Smooth muscle cell (in vitro differentiated cells): ENCODE data around the gene TUBGCP6. TPM values are rescaled to one million over a fixed set of nuclear protein-coding genes. Genes with fewer than 3 reads are reported as not detected.
A peak's percentile ranks its signal among the peaks of the same experiment; 100 is the strongest.

Experiments
- DNase-seq: peaks from one replicate; lab custom pipeline; 2025; ENCODE audit not compliant: unreplicated experiment; lab: John Stamatoyannopoulos, UW
- H2AFZ ChIP-seq: fragments of 200-600 bp; sonication (generic); 2 replicates; pipeline ENCODE4 v1.6.0; 2016; ENCODE audit warnings: antibody characterized with exemption, low read depth, mild to moderate bottlenecking
- H3F3A ChIP-seq: fragments of 200-600 bp; sonication (generic); 2 replicates; pipeline ENCODE4 v1.6.0; 2017; ENCODE audit warnings: antibody characterized with exemption, low read depth
- H3K27ac ChIP-seq: fragments of 200-600 bp; sonication (generic); 2 replicates; pipeline ENCODE4 v1.5.1; 2016; ENCODE audit warnings: low read depth, mild to moderate bottlenecking
- H3K27me3 ChIP-seq: fragments of 200-600 bp; sonication (generic); 2 replicates; pipeline ENCODE4 v1.6.1; 2016; ENCODE audit warnings: low read depth, mild to moderate bottlenecking
- H3K36me3 ChIP-seq: fragments of 200-600 bp; sonication (generic); 2 replicates; pipeline ENCODE4 v1.5.1; 2016; ENCODE audit warnings: low read depth
- H3K4me1 ChIP-seq: fragments of 200-600 bp; sonication (generic); 2 replicates; pipeline ENCODE4 v1.5.1; 2016; ENCODE audit warnings: low read depth
- H3K4me2 ChIP-seq: fragments of 200-600 bp; sonication (generic); 2 replicates; pipeline ENCODE4 v1.6.0; 2016; ENCODE audit warnings: mild to moderate bottlenecking
- H3K4me3 ChIP-seq: fragments of 200-600 bp; sonication (generic); 2 replicates; pipeline ENCODE4 v1.5.1; 2016; ENCODE audit warnings: mild to moderate bottlenecking
- H3K79me2 ChIP-seq: fragments of 200-600 bp; sonication (generic); 2 replicates; pipeline ENCODE4 v1.6.0; 2016; ENCODE audit warnings: low read depth, mild to moderate bottlenecking
- H3K9ac ChIP-seq: fragments of 200-600 bp; sonication (generic); 2 replicates; pipeline ENCODE4 v1.6.0; 2016; ENCODE audit warnings: low read depth
- H3K9me3 ChIP-seq: fragments of 200-600 bp; sonication (generic); replicated peaks from 2 replicates; pipeline ENCODE4 v1.5.1; 2016; ENCODE audit warnings: low read depth
- H4K20me1 ChIP-seq: fragments of 200-600 bp; sonication (generic); 2 replicates; pipeline ENCODE4 v1.6.0; 2016; ENCODE audit warnings: low read depth
- CTCF ChIP-seq: fragments of 200-600 bp; sonication (generic); IDR thresholded peaks from 2 replicates; pipeline ENCODE4 v1.5.1; 2017; ENCODE audit warnings: borderline replicate concordance, mild to moderate bottlenecking, antibody characterized with exemption; ENCODE audit not compliant: insufficient read depth, poor library complexity, severe bottlenecking
- WGBS: methylation state at CpG from one replicate; pipeline ENCODE4 v1.1.7; 2016; ENCODE audit warnings: low lambda C conversion rate; 5-methylcytosine and 5-hydroxymethylcytosine counted together
- polyA plus RNA-seq: library from polyadenylated mRNA; unstranded; fragments of >200 nt; fragmentation: Nextera tagmentation; extraction: Ambion mirVana; gene quantifications from 2 replicates; pipeline ENCODE4 v1.2.1, GENCODE V29; 2016
- total RNA-seq: library from RNA; depleted of rRNA; stranded (reverse); fragments of >200 nt; gene quantifications from 2 replicates; pipeline ENCODE4 v1.2.3, GENCODE V29; 2014

TUBGCP6 gene
- total and polyA plus RNA-seq, 2 experiments from 2014 or later, result 10.0 to 22.7 TPM

- no peak overlapping the region for H3K27ac ChIP-seq
- no peaks in the 10 kb centered on the region for H3K9me3 ChIP-seq
- TF ChIP-seq CTCF, result no peak
- H3K4me1 ChIP-seq, result peaks cover 13% of the 10 kb centered on the region
- H3F3A ChIP-seq, result no peaks in the 10 kb centered on the region
- WGBS, result 49% methylated on average over 24 of the region's 26 CpGs
- H3K4me2 ChIP-seq, result peak overlapping the region; percentile 90
- H4K20me1 ChIP-seq, result peaks cover 20% of the 10 kb centered on the region
- peak overlapping the region; percentile 66 for H3K9ac ChIP-seq
- H3K4me3 ChIP-seq, result peak overlapping the region; percentile 66
- no peaks in the 10 kb centered on the region for H3K36me3 ChIP-seq
- peaks cover 48% of the 10 kb centered on the region for H3K79me2 ChIP-seq
- no peak overlapping the region for H2AFZ ChIP-seq
- no peak for DNase-seq
- no peaks in the 10 kb centered on the region for H3K27me3 ChIP-seq
Measured at GRCh38 chr22:50186761-50187523, 57.9 kb downstream of the TUBGCP6 start.

GRCh38 chr22:50186181-50186714, 58.6 kb downstream of the TUBGCP6 start:
- H3K27me3 ChIP-seq, result no peaks in the 10 kb centered on the region
- peak overlapping the region; percentile 66 for H3K4me3 ChIP-seq
- peak overlapping the region; percentile 66 for H3K9ac ChIP-seq
- no peaks in the 10 kb centered on the region for H3F3A ChIP-seq
- no peaks in the 10 kb centered on the region for H3K9me3 ChIP-seq
- H4K20me1 ChIP-seq, result peaks cover 13% of the 10 kb centered on the region
- no peaks in the 10 kb centered on the region for H3K36me3 ChIP-seq
- H3K27ac ChIP-seq, result no peak overlapping the region
- TF ChIP-seq CTCF, result no peak
- peaks cover 13% of the 10 kb centered on the region for H3K4me1 ChIP-seq
- no peak for DNase-seq
- no peak overlapping the region for H2AFZ ChIP-seq
- 0% methylated on average over 1 of the region's 47 CpGs for WGBS
- peak overlapping the region; percentile 90 for H3K4me2 ChIP-seq
- peaks cover 42% of the 10 kb centered on the region for H3K79me2 ChIP-seq

- WGBS, result 8% methylated on average over 43 of the region's 90 CpGs
- no peak for TF ChIP-seq CTCF
- H3K36me3 ChIP-seq, result no peaks in the 10 kb centered on the region
Measured at GRCh38 chr22:50185375-50186087, 59.3 kb downstream of the TUBGCP6 start, which contains the start of gene TRABD. TRABD (plus strand) TSS chr22:50185913; CDS start chr22:50193061, 7,148 bp downstream.

More at GRCh38 chr22:50185375-50186087, 59.3 kb downstream of the TUBGCP6 start, which contains the start of gene TRABD:
- Histone ChIP-seq H3K79me2 (peaks cover 37% of the 10 kb centered on the region), H3K27me3 (no peaks in the 10 kb centered on the region), H3K4me1 (peaks cover 9% of the 10 kb centered on the region), H3K4me3 (peak within 1 kb of the TSS; percentile 66), H2AFZ (peak within 1 kb of the TSS; percentile 78), H3K4me2 (peak within 1 kb of the TSS; percentile 90), H3K9me3 (no peaks in the 10 kb centered on the region), H4K20me1 (peaks cover 6% of the 10 kb centered on the region), H3K27ac (no peak within 1 kb of the TSS), H3K9ac (peak within 1 kb of the TSS; percentile 66), H3F3A (no peaks in the 10 kb centered on the region)
- peak; percentile 63 for DNase-seq
